ENCODE data around the gene GABRR2.

GABRR2 gene

DNA sequence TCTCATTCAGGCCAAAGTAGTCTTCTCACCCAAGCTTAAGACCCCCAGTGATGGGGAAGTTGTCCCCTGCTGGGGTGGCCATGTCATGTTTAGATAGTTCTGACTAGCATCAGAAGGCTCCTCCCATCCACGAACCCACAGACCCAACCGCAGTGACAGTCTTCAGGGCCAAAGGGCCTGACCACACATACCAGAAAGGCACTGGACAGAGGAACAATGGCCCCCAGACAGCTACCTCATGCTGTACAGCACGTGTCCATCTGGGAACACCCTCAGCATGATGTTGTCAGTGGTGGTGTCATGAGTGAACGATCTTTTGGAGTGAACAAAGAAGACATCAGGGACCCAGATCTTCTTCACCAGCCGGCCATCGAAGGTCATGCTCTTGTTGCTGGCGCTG, 46.3 kb downstream of the GABRR2 start:
- TF ChIP-seq, protein P1, sequence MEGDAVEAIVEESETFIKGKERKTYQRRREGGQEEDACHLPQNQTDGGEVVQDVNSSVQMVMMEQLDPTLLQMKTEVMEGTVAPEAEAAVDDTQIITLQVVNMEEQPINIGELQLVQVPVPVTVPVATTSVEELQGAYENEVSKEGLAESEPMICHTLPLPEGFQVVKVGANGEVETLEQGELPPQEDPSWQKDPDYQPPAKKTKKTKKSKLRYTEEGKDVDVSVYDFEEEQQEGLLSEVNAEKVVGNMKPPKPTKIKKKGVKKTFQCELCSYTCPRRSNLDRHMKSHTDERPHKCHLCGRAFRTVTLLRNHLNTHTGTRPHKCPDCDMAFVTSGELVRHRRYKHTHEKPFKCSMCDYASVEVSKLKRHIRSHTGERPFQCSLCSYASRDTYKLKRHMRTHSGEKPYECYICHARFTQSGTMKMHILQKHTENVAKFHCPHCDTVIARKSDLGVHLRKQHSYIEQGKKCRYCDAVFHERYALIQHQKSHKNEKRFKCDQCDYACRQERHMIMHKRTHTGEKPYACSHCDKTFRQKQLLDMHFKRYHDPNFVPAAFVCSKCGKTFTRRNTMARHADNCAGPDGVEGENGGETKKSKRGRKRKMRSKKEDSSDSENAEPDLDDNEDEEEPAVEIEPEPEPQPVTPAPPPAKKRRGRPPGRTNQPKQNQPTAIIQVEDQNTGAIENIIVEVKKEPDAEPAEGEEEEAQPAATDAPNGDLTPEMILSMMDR (IDR thresholded peaks at IDR 0.05; ENCODE audit: low read depth, low read length, missing control alignments): no peak
- Histone ChIP-seq H3K4me3 (ENCODE audit: low read depth, low read length) (no peak overlapping the region), H3K27ac (no peak overlapping the region), H3K36me3 (replicated peaks) (no peaks in the 10 kb centered on the region), H3K27me3 (replicated peaks) (no peaks in the 10 kb centered on the region)
- DNase-seq: peak; percentile 21
- in situ Hi-C loops (cut with HindIII; ENCODE audit: low pct_ligation_motif_present, low sequenced_read_pairs): no loop called here

DNA sequence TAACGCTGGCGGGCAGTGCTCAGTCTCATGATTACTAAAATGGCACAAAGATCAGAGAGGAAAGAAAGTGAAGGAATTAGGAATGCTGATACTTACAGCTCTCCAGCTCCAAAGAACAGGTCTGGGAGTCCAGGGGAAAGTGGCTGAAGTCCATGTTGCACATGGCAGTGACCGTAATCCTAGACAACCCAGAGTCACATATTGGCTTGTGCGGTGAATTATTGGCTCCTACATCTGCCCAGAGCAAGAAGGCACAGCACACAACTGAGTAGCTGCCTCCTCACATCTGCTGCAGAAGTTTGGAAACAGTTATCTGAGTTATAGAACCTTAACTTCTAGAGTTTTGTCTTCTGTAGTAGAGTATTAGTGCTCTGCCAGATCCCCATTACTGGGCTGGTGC, 47.2 kb downstream of the GABRR2 start:
- in situ Hi-C loops (cut with HindIII; ENCODE audit: low pct_ligation_motif_present, low sequenced_read_pairs): no loop called here
- H3K4me3 ChIP-seq (ENCODE audit: low read depth, low read length): no peak overlapping the region
- no peaks in the 10 kb centered on the region for H3K27me3 ChIP-seq (replicated peaks)
- no peaks in the 10 kb centered on the region for H3K36me3 ChIP-seq (replicated peaks)
- TF ChIP-seq, protein P1 (IDR thresholded peaks at IDR 0.05; ENCODE audit: low read depth, low read length, missing control alignments): no peak
- no peak for DNase-seq
- no peak overlapping the region for H3K27ac ChIP-seq

DNA sequence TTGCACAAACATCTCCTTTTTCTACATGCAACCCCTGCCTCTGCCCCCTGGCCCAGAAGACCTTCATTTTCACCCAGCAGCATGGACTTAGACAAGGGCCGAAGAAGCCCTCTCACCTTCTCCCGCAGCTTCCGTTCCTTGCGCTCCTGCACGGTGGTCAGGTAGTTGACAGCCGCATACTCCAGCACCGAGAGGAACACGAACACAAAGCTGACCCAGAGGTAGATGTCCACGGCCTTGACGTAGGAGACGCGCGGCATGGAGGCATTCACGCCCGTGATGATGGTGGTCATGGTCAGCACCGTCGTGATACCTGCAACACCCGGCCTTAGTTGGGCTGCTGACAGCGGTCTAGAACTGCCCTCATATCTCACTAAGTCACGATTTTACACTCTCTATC, 50.8 kb downstream of the GABRR2 start:
- no peak for DNase-seq
- TF ChIP-seq, protein P1 (IDR thresholded peaks at IDR 0.05; ENCODE audit: low read depth, low read length, missing control alignments): no peak
- no peaks in the 10 kb centered on the region for H3K27me3 ChIP-seq (replicated peaks)
- no peak overlapping the region for H3K4me3 ChIP-seq (ENCODE audit: low read depth, low read length)
- H3K36me3 ChIP-seq (replicated peaks): no peaks in the 10 kb centered on the region
- no peak overlapping the region for H3K27ac ChIP-seq
- in situ Hi-C loops (cut with HindIII; ENCODE audit: low pct_ligation_motif_present, low sequenced_read_pairs): no loop called here

- DNase-seq: no peak
- Histone ChIP-seq H3K36me3 (replicated peaks) (no peaks in the 10 kb centered on the region), H3K27me3 (replicated peaks) (no peaks in the 10 kb centered on the region), H3K27ac (no peak overlapping the region), H3K4me3 (ENCODE audit: low read depth, low read length) (no peak overlapping the region)
- TF ChIP-seq, protein P1 (IDR thresholded peaks at IDR 0.05; ENCODE audit: low read depth, low read length, missing control alignments): no peak
- in situ Hi-C loops (cut with HindIII; ENCODE audit: low pct_ligation_motif_present, low sequenced_read_pairs): no loop called here
Measured at GRCh38 chr6:89260832-89261231, 54.3 kb downstream of the GABRR2 start.

GRCh38 chr6:89260310-89260709, 54.8 kb downstream of the GABRR2 start:
- no peak overlapping the region for H3K27ac ChIP-seq
- TF ChIP-seq, protein P1 (IDR thresholded peaks at IDR 0.05; ENCODE audit: low read depth, low read length, missing control alignments): no peak
- in situ Hi-C loops (cut with HindIII; ENCODE audit: low pct_ligation_motif_present, low sequenced_read_pairs): no loop called here
- DNase-seq: no peak
- no peak overlapping the region for H3K4me3 ChIP-seq (ENCODE audit: low read depth, low read length)
- H3K36me3 ChIP-seq (replicated peaks): no peaks in the 10 kb centered on the region
- H3K27me3 ChIP-seq (replicated peaks): no peaks in the 10 kb centered on the region

- Histone ChIP-seq H3K36me3 (replicated peaks) (no peaks in the 10 kb centered on the region), H3K27me3 (replicated peaks) (no peaks in the 10 kb centered on the region), H3K27ac (no peak overlapping the region), H3K4me3 (ENCODE audit: low read depth, low read length) (no peak overlapping the region)
- in situ Hi-C loops (cut with HindIII; ENCODE audit: low pct_ligation_motif_present, low sequenced_read_pairs): no loop called here
- TF ChIP-seq, protein P1 (IDR thresholded peaks at IDR 0.05; ENCODE audit: low read depth, low read length, missing control alignments): no peak
- no peak for DNase-seq
Measured at GRCh38 chr6:89258912-89259311, 56.2 kb downstream of the GABRR2 start.
